Fibroblast of villous mesenchyme (primary cell): ENCODE data around the gene AP2M1. TPM values are rescaled to one million over a fixed set of nuclear protein-coding genes. Genes with fewer than 3 reads are reported as not detected.

Source experiments
- DNase-seq: peaks from one replicate; pipeline ENCODE4 v3.0.0-alpha.2; 2010; ENCODE audit warnings: low read depth
- H3K4me3 ChIP-seq: 2 replicates; pipeline ENCODE4 v1.5.1; 2011; ENCODE audit warnings: low read depth, mild to moderate bottlenecking, low read length
- total RNA-seq: library from RNA; depleted of rRNA; stranded (reverse); fragments of >200 nt; gene quantifications from 2 replicates; pipeline ENCODE4 v1.2.3, GENCODE V29; 2012
- TF ChIP-seq, protein P1 (sequence below): IDR thresholded peaks from 2 replicates; pipeline ENCODE4 v1.5.1; 2012; ENCODE audit warnings: low read depth, mild to moderate bottlenecking, low read length; ENCODE audit not compliant: insufficient read depth

The AP2M1 gene
- total RNA-seq, 1 donor = 469 TPM

DNA sequence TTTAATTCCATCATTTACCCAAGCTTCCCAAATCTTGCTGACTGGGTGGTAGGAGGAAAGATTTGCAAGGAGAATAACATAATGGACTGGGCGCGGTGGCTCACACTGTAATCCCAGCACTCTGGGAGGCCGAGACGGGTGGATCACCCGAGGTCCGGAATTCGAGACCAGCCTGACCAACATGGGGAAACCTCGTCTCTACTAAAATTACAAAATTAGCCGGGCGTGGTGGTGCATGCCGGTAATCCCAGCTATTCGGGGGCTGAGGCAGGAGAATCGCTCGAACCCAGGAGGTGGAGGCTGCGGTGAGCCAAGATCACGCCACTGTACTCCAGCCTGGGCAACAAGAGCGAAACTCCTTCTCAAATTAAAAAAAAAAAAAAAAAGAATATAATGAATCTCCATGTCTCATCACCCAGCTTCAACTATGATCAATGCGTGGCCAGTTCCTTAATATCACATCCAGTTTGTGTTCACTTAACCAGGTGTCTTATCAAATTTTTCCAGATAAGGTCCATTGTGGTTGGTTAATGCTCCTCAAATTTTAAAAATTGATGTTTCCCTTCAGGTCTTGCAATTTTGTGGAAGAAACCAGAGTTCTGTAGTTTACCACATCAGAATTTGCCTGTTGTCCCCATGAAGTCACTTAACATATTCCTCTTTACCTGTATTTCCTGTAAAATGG is 10.0 kb downstream of the AP2M1 start:
- TF ChIP-seq, protein P1, sequence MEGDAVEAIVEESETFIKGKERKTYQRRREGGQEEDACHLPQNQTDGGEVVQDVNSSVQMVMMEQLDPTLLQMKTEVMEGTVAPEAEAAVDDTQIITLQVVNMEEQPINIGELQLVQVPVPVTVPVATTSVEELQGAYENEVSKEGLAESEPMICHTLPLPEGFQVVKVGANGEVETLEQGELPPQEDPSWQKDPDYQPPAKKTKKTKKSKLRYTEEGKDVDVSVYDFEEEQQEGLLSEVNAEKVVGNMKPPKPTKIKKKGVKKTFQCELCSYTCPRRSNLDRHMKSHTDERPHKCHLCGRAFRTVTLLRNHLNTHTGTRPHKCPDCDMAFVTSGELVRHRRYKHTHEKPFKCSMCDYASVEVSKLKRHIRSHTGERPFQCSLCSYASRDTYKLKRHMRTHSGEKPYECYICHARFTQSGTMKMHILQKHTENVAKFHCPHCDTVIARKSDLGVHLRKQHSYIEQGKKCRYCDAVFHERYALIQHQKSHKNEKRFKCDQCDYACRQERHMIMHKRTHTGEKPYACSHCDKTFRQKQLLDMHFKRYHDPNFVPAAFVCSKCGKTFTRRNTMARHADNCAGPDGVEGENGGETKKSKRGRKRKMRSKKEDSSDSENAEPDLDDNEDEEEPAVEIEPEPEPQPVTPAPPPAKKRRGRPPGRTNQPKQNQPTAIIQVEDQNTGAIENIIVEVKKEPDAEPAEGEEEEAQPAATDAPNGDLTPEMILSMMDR = no peak
- H3K4me3 ChIP-seq = no peak overlapping the region
- no peak for DNase-seq

DNA sequence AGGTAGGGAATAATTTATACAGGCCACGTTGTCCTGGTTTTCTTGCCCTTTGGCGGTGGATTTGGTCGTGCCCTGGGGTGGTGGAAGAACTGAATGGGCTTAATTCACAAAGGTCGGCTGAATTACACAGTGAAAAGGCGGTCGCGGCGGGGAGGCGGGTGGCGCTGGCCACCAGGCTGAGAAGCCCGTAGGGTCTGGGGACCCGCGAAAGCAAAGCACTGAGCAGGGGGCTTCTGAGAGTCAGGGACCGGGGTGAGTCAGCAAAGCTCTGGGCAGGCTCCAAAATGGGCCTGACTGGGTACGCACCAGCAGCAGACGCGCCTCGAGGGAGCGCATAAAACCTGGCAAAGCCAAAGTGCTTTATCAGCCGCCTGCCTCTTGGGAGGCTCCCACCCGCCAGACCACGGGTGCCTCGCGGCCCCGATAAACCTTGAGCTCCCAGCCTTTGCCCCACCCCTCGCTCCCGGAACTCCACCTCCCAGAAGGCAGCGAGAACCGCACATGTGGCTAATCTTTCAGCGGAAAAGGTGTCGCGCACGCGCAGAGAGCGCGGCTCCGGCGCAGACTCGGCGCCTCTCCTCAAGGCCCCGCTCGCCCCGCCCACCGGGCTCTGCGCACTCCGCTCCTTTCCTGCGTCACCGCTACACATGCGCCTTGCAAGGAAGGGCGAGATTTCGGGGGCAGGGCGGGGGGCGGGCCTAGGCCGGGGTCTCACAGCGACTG is 11.0 kb downstream of the AP2M1 start:
- TF ChIP-seq, protein P1 = no peak
- DNase-seq = peak; percentile 99
- H3K4me3 ChIP-seq = peak overlapping the region; percentile 98

DNA sequence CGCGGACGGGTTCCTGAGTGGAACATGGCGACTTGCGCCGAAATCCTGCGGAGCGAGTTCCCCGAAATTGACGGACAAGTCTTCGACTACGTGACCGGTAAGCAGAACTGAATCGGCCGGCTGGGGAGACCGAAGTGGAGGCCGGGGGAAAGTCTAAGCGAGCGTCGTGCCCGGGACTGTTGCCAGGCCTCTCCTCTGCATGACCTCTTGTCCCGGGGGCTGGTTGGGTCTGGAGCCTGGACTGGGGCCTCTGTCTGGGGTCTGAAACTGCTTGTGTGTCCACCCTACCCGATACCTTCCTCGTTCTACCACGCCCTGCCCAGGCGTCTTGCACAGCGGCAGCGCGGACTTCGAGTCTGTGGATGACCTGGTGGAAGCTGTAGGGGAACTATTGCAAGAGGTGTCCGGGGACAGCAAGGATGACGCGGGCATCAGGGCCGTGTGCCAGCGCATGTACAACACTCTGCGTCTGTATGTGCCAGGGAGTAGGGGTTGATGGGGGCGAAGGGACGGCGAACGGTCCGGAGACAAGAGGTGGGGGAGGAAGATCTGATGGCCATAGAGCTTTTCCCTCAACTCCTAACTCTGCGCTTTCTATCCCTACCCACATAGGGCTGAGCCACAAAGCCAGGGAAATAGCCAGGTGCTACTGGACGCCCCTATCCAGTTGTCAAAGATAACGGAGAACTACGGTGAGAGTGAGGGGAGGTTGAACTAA is 11.7 kb downstream of the AP2M1 start, which contains the start of gene ABCF3:
TSS of gene ABCF3 (plus strand) at position 16 of the 718 bp plus-strand sequence. CDS start at position 25, 9 bp downstream.
- H3K4me3 ChIP-seq = peak within 1 kb of the TSS; percentile 98
- TF ChIP-seq, protein P1 = no peak
- peak; percentile 69 for DNase-seq

DNA sequence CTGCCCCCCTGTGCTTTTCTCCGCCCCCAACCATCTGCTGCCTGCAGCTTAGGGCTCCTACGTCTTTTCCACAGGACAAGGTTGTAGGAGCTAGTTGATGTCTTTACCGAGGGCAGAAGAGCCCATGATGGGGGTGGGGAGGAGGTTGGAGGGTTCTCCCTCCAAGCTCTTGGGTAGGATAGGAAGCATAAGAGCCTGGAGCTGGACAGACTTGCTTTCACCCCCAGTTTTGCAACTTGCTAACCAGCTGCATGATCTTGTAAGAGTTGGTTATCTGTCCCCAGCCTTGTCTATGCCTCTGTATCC is 12.2 kb downstream of the AP2M1 start:
- TF ChIP-seq, protein P1 = no peak
- peak overlapping the region; percentile 98 for H3K4me3 ChIP-seq
- DNase-seq = no peak

DNA sequence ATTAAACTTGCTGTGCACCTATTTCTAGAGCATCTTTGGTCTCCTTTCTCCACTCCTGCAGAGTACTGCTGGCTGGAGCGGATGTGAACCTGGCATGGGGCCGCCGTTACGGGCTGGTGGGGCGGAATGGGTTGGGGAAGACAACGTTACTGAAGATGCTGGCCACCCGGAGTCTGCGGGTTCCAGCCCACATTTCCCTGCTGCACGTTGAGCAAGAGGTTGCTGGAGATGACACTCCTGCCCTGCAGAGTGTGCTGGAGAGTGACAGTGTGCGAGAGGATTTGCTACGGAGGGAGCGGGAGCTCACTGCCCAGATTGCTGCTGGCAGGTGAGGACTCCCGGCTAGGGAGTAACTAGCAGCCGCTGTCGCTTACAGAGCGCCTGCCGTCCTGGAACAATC is 13.4 kb downstream of the AP2M1 start:
- TF ChIP-seq, protein P1 = no peak
- H3K4me3 ChIP-seq = no peak overlapping the region
- DNase-seq = no peak

DNA sequence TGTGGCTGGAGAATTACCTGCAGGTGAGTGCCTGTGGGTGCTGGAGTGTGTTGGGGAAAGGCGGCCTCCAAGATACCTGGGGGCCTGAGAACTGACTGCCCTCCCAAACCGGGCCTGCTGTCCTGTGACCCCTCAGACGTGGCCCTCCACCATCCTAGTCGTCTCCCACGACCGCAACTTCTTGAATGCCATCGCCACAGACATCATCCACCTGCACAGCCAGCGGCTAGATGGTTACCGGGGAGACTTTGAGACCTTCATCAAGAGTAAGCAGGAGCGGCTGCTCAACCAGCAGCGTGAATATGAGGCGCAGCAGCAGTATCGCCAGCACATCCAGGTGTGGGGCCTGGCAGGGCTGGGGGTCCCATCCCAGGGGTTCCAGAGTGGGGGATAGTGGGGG is 14.8 kb downstream of the AP2M1 start:
- H3K4me3 ChIP-seq = no peak overlapping the region
- DNase-seq = no peak
- TF ChIP-seq, protein P1 = no peak
